Loucy (cell line): ENCODE results near the gene HADHA.
A peak's percentile ranks its signal among the peaks of the same experiment; 100 is the strongest.

Source experiments
- H2AFZ ChIP-seq: fragments of 200-600 bp; sonication (generic); 2 replicates; pipeline ENCODE4 v1.6.0; 2016; ENCODE audit warnings: antibody characterized with exemption, mild to moderate bottlenecking, low read length, moderate library complexity
- H3F3A ChIP-seq: fragments of 200-600 bp; 2 replicates; pipeline ENCODE4 v1.6.0; 2016; ENCODE audit warnings: antibody characterized with exemption, low read depth, mild to moderate bottlenecking
- H3K27me3 ChIP-seq: fragments of 200-600 bp; sonication (generic); 2 replicates; pipeline ENCODE4 v1.6.1; 2014; ENCODE audit warnings: low read length, mild to moderate bottlenecking; ENCODE audit not compliant: insufficient read depth, poor library complexity, severe bottlenecking
- H3K36me3 ChIP-seq: fragments of 200-600 bp; sonication (generic); 2 replicates; pipeline ENCODE4 v1.6.1; 2016; ENCODE audit warnings: low read length; ENCODE audit not compliant: insufficient read depth
- H3K4me1 ChIP-seq: fragments of 200-600 bp; sonication (generic); 2 replicates; pipeline ENCODE4 v1.5.1; 2014; ENCODE audit warnings: low read length, mild to moderate bottlenecking; ENCODE audit not compliant: insufficient read depth, poor library complexity, severe bottlenecking
- H3K4me2 ChIP-seq: fragments of 200-600 bp; sonication (generic); 2 replicates; pipeline ENCODE4 v1.6.0; 2014; ENCODE audit warnings: antibody characterized with exemption, low read length, low read depth, mild to moderate bottlenecking; ENCODE audit not compliant: poor library complexity, severe bottlenecking
- H3K4me3 ChIP-seq: fragments of 200-600 bp; sonication (generic); 2 replicates; pipeline ENCODE4 v1.5.1; 2014; ENCODE audit warnings: low read length, mild to moderate bottlenecking, mixed read lengths; ENCODE audit not compliant: poor library complexity, severe bottlenecking
- H3K79me2 ChIP-seq: fragments of 200-600 bp; sonication (generic); 2 replicates; pipeline ENCODE4 v1.6.1; 2014; ENCODE audit warnings: low read length; ENCODE audit not compliant: insufficient read depth
- H3K9ac ChIP-seq: fragments of 200-600 bp; sonication (generic); 2 replicates; pipeline ENCODE4 v1.6.0; 2014; ENCODE audit warnings: mild to moderate bottlenecking, low read depth, low read length, moderate library complexity; ENCODE audit not compliant: poor library complexity, severe bottlenecking
- H3K9me2 ChIP-seq: fragments of 200-600 bp; sonication (generic); replicated peaks from 2 replicates; pipeline ENCODE4 v1.6.1; 2016; ENCODE audit warnings: low read depth, low read length, mixed read lengths
- H3K9me3 ChIP-seq: fragments of 200-600 bp; sonication (generic); 2 replicates; pipeline ENCODE4 v1.6.1; 2014; ENCODE audit warnings: mild to moderate bottlenecking, antibody characterized with exemption, low read length, low read depth; ENCODE audit not compliant: insufficient read depth
- H4K20me1 ChIP-seq: fragments of 200-600 bp; sonication (generic); 2 replicates; pipeline ENCODE4 v1.6.0; 2014; ENCODE audit warnings: antibody characterized with exemption, low read length, mild to moderate bottlenecking; ENCODE audit not compliant: insufficient read depth, poor library complexity, severe bottlenecking
- CTCF ChIP-seq: fragments of 200-600 bp; sonication (generic); conservative IDR thresholded peaks from 2 replicates; pipeline ENCODE4 v1.5.1; 2014; ENCODE audit warnings: mild to moderate bottlenecking, antibody characterized with exemption, low read length
- EZH2phosphoT487 ChIP-seq: fragments of 200-600 bp; IDR thresholded peaks from 2 replicates; pipeline ENCODE4 v1.6.1; 2018; ENCODE audit warnings: antibody characterized with exemption, mild to moderate bottlenecking, moderate library complexity, borderline replicate concordance

Gene HADHA

GRCh38 chr2:26237868-26238267 is 6.6 kb downstream of the HADHA start:
- Histone ChIP-seq H3K9me2 (no peaks in the 10 kb centered on the region), H3K27me3 (no peaks in the 10 kb centered on the region), H4K20me1 (no peaks in the 10 kb centered on the region), H3K4me3 (no peak overlapping the region), H3K36me3 (peaks cover 49% of the 10 kb centered on the region), H3K79me2 (peaks cover 39% of the 10 kb centered on the region), H2AFZ (no peak overlapping the region), H3K9me3 (no peaks in the 10 kb centered on the region), H3F3A (no peaks in the 10 kb centered on the region), H3K4me1 (peaks cover 23% of the 10 kb centered on the region), H3K9ac (no peak overlapping the region), H3K4me2 (no peak overlapping the region)
- TF ChIP-seq CTCF (no peak), EZH2phosphoT487 (no peak)

DNA sequence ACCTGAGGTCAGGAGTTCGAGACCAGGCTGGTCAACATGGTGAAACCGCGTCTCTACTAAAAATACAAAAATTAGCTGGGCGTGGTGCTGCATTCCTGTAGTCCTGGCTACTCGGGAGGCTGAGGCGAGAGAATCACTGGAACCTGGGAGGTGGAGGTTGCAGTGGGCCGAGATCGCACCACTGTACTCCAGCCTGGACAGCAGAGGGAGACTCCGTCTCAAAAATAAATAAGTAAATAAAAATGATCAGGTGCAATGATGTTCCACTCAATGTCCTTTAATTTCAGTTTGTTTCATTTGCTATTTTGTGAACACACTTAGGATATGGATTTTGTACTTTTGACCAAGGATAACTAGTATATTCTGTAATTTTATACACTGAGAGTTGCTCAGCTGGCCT is 9.3 kb downstream of the HADHA start:
- H3K4me3 ChIP-seq = no peak overlapping the region
- H3K36me3 ChIP-seq = peaks cover 70% of the 10 kb centered on the region
- H3F3A ChIP-seq = no peaks in the 10 kb centered on the region
- no peak overlapping the region for H2AFZ ChIP-seq
- peaks cover under 1% of the 10 kb centered on the region for H3K4me1 ChIP-seq
- H3K9ac ChIP-seq = no peak overlapping the region
- no peaks in the 10 kb centered on the region for H3K9me3 ChIP-seq
- TF ChIP-seq EZH2phosphoT487 (no peak), CTCF (peak; percentile 32; the same call in 1 of the 2 replicates)
- no peaks in the 10 kb centered on the region for H3K9me2 ChIP-seq
- H3K27me3 ChIP-seq = no peaks in the 10 kb centered on the region
- H4K20me1 ChIP-seq = no peaks in the 10 kb centered on the region
- peaks cover 11% of the 10 kb centered on the region for H3K79me2 ChIP-seq
- no peak overlapping the region for H3K4me2 ChIP-seq

- no peaks in the 10 kb centered on the region for H3K27me3 ChIP-seq
- H3K79me2 ChIP-seq = no peaks in the 10 kb centered on the region
- H3K4me2 ChIP-seq = no peak overlapping the region
- H4K20me1 ChIP-seq = no peaks in the 10 kb centered on the region
- no peak overlapping the region for H2AFZ ChIP-seq
- H3K9ac ChIP-seq = no peak overlapping the region
- no peaks in the 10 kb centered on the region for H3F3A ChIP-seq
- no peak overlapping the region for H3K4me3 ChIP-seq
- no peaks in the 10 kb centered on the region for H3K9me2 ChIP-seq
- H3K9me3 ChIP-seq = no peaks in the 10 kb centered on the region
- H3K4me1 ChIP-seq = no peaks in the 10 kb centered on the region
- H3K36me3 ChIP-seq = peaks cover 91% of the 10 kb centered on the region
- no peak for TF ChIP-seq EZH2phosphoT487
- TF ChIP-seq CTCF = no peak
Observed at GRCh38 chr2:26230806-26231205, 13.6 kb downstream of the HADHA start.
